ENCODE data around the gene C14orf180.
"Not testable (repeated sequence)": the region's sequence is repeated elsewhere in the genome, so short reads cannot be mapped to it uniquely, and the experiment has no call there.

C14orf180 gene

DNA sequence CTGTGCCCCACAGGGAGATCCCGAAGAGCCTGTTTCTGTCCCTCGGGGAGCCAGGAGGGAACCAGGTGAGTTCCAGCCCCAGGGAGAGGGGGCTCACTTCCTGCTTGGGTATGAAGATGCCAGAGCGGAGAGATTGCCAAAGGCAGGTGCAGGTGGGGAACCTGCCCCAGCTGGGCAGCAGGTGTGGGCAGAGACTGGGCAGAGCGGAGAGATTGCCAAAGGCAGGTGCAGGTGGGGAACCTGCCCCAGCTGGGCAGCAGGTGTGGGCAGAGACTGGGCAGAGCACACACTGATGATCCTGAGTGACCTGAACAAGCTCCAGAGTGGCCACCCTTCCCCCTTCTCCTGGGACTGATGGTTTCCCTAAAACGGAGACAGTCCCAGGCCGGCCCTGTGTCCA, 375 bp downstream of the C14orf180 start:
- not testable (repeated sequence) for DNase-seq

DNA sequence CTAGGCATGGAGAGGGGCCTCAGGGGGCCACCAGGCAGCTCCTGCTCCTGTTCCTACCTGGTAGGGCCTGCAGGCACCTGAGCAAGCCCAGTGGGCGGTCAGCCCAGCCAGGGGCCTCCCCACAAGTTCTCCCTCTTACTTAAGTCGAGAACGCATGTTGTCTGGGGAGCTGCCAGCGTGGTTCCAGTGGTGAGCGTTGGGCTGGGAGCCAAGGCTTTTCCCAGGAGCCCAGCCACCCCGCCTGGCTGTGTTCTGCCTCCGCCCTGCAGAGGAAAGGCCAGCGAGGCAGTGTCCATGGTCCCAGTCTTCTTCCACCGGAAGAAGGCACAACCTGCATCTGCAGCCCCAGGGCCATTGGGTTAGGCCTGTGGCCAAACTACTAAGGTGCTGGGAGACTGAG, 1.4 kb downstream of the C14orf180 start:
- no peak for DNase-seq

DNA sequence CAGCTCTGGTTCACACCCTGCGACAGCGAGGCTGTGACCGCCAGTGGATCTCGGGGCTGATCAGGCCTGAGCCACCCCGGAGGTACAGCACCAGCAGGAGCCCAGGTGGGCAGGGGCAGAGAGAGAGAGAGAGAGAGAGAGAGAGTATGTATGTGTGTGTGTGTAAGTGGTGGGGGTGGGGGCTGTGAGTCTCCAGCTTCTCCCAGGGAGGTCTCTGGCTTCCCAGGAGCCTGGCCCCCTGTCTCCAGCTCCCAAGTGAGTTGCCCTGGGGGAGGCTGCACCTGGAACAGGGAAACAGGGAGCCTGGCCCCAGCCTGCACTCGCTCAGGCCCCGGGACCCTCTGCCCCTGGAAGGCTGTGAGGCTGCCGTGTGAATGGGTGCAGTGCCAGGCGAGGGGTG, 2.0 kb downstream of the C14orf180 start:
- no peak for DNase-seq

DNA sequence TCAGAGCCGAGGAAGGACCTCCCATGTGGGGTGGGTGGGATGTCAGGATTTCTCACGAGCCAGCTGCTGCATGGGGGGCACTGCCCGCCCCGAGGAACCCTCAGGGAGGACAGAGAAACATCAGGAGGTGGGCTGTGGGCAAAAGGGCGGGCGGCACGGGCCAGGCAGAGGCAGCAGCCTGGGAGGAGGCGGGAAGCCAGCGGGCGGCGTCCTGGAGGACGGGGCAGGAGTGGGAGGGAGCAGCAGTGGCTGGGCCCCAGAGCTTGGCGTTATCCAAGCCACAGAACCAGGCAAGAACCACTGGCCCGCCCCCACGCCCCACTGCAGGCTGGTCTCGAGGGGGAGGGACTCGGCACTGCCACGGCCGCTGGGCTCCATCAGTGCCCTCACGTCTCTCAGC, 2.4 kb downstream of the C14orf180 start:
- no peak for DNase-seq

DNA sequence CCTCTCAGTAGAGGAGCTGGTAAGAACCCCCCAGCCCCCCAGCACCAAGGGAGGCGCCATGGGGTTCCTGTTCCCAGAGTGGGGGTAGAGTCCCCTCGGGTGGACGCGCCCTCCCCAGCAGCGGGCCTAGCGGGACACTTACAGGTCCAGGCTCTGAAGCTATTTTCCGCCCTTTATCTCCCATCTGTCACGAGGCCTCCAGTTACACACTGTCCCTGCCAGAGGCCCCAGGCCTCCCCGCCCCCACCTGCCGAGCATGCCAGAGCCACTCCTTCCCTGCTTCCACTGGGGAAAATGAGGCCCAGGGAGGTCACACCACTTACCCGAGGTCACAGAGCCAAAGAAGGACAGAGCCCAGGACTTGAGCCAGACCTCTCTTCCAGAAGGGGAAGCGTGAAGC, 3.1 kb downstream of the C14orf180 start:
- DNase-seq, result no peak

DNA sequence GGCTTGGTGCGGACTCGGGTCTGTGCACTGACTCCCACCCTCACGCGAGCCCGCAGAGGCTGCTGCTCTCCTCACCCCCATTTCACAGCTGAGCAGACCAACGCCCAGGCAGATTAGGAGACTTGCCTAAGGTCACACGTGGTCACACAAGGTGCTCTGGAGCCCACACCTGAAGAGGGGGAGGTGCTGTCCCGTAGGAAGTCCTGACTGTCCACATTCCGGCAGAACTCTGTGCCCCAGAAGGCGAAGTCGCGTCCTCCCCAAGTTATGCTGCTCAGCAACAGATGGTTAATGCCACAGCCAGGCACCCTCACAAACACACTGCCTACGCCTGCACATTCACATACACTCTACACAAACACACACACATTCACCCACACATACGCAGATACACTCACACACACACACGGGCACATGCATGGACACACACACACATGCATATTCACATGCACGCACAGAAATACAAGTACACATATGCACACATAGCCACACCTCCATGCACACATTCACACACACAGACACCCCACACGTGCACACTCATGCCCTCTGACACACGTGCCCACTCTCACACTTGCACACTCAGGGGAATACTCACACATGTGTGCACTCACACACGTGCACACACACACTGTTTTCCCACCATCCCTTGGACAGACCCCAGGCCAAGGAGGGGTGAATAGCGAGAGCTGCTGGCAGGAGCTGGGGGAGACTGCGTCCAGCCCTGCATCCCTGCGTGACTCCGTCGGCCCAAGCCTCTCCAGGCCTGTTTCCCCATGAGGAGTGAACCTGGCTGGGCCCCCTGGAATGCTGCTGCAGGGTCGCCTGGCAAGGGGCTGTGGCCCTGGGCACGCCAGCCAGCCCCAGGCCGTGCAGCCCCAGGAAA, 4.1 kb downstream of the C14orf180 start:
- DNase-seq, result no peak

DNA sequence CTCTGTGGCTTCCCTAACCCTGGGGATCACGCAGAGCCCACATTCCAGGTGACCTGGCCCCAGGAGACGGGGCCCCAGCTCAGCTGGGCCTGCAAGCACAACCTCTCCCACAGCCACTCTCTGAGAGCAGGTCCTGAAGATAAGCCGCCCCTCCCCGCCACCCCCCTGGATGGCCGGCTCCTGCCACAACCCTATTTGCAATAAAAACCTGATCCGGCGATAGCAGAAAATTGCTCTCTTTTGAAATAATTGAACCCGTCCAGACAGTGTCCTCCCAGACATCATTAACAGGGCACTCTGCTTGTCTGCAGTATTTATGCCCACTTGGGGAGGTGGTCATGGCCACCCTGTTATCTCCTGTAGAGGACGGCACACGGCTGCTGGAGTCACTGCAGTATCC, 5.0 kb downstream of the C14orf180 start:
- no peak for DNase-seq

DNA sequence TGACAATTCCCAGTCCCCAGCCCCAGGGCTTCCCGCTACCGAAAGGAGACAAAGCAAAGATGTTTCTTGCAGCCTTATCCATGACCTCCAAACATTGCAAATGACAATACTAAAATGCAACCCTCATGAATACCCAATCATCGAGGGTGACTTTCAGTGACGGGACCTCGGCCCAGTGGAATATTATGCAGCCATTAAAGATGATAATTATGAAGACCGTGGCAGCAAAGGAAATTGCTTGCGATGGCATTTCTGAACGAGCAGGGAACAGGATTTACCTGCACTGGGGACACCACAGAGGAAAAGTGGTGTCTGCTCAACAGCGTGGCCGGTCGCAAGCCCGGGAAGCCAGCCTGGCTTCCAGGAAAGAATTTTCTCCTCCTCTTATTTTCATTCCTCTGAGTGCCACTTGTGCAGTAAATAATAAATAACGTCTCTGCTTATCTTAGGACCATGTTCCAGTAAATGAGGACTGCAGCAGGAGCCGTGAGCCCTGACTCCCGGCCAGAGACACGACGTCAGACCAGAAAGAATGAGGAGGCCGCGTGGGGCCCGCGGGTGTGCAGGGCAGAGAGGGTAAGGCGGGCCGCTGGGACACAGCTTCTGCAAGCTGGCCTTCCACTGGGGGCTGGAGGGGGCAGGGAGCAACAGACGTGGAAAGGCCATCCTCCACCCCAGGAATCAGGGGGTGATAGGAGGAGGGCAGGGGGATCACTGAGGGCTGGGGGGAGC, 6.6 kb downstream of the C14orf180 start:
- no peak for DNase-seq

DNA sequence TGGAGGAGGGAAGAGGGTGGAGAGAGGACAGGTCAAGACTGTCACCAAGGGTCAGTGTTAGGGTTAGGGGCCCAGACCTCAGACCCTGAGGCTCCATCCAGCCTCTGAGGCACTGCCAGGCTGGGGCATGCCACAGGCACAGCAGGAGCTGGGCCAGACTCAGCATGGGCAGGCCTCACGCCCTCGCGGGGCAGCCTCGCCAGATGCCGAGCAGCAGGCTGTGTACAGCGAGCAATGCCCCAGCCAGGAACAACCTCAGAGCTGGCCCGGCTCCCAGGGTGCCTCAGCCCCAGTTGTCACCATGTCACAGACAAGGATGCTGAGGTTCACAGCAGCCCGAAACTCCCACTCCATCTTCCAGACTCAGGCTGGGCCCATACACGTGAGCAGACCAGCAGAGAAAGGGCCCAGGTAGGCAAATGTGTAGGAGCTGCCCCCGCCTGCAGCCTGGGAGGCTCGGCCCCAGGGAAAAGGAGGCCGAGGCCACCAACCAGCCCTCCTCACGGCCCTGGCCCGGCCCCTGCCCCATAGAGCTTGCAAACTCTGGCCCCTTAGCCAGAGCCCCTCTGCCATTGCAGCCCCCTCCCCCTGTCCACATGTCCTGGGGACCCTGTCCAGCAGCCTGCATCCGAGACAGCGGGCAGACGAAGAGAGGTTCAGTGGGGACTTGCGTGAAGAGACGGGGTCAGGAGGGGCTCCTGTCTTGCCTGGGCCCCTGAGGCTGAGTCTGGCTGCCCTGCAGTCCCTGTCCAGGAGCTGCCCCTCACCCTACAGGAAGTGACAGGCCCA, 7.5 kb downstream of the C14orf180 start:
- no peak for DNase-seq

DNA sequence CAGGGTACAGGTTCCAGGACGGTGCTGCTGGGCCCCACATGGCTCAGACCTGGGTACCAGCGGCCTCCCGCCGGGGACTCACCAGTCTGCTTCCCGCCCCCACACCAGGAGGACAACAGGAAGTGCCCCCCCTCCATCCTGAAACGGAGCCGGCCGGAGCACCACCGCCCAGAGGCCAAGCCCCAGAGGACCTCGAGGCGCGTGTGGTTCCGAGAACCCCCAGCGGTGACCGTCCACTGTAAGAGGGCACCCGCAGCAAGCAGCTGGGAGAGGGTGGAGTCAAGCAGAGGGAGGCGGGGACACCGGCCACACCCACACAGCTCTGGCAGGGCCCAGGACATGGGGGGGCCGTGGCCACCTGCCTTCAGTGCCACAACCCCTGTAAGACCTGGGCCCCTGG, 8.1 kb downstream of the C14orf180 start:
- DNase-seq, result no peak

DNA sequence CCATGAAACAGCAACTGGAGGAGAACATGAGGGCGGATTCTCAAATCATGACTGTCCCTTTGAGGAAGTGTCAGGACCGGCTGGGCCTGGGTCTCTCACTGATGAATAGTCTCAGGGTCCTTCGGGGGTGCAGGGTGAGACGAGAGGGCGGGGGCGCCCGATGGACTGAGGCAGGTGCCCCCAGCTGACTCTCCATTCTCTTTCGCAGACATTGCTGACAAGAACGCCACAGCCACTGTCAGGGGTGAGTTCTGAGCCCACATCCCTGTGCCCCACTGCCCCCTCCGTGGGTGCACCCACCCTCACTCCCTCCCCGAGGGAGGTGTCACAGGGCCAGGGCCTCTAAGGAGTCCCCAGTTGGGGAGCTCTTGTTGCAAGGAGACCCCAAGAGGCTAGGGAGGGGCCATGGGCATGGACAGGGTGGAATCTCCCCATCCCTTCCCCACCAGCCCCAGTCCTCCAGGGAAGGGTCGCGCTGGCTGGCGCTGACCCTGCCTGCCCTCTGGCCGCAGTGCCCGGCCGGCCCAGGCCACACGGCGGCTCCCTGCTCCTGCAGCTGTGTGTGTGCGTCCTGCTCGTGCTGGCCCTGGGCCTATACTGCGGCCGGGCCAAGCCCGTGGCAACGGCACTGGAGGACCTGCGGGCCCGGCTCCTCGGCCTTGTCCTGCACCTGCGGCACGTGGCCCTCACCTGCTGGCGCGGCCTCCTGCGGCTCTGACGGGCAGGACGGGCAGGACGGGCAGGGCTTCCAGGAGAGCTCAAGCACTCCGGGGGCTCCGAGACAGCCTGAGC, 8.7 kb downstream of the C14orf180 start:
- DNase-seq, result no peak

DNA sequence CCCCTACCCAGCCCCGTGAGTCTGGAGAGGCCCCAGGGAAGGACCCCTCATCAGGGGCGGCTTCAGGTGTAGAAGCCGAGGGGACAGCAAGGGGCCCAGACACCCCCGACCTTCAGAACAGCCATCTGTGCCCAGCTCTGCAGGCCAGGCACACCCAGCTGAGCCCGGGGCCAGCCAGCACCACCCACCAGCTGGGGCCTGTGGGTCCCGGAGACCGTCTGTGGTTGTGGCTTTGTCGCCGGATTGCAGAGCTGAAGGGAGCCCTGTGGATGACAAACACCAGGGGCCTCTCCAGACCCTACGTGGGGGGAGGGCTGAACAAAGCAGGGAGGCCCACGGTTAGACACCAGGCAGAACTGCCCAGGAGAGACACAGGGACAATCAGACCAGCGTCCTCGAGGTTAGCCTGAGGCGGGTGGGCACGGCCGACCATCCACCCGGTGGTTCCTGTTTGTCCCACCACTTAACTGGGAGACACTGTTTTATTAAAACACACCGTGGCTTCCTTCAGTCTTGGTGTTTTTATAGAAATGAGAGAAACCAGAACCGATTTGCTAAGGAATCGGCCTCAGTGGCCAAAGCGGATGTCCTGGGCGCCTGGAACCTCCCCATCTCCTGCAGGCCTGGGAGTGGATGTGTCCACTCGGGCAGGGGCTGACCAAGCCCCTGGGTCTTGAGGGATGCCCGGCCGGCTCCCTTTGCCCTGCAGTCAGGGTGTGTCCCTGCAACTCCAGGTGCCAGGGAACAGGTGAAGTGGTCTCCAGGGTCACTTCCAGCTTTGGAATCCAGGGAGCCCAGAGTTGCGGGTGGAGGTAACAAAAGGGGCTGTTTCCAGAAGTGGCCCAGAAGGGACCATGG, 10.0 kb downstream of the C14orf180 start:
- no peak for DNase-seq

DNA sequence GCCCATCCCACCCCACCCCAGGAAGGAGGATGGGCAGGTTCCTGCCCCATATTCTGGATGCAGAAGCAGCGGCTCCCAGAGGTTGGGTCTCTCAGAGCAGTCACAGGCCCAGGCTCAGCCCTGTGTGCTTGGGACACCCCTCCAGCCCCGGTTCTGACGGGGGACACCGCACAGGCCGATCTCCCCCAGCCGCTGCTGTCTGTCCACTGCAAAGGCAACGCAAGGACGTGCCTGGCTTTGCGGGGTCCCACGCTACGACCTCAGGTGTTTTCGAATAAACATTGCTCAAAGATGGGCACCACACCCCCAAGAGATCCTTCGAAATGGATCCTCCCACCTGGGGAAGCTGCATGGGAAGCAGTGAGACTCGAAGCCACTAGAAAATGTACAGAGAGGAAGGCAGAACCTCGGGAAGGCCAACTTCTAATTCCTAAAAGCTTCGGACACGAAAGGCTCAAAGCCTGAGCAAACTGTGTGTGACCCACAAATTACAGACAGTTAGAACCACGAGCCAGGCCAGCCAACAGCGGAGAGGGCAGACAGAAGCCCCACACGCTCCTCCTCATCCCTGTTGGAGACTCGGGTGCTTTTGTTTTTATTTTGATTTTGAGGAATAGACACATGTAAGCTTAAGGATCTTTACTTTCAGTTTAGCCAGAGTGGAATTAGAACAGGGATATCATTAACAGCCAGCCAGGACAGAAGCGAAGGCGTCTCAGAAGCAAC, 10.8 kb downstream of the C14orf180 start:
- DNase-seq, result no peak

DNA sequence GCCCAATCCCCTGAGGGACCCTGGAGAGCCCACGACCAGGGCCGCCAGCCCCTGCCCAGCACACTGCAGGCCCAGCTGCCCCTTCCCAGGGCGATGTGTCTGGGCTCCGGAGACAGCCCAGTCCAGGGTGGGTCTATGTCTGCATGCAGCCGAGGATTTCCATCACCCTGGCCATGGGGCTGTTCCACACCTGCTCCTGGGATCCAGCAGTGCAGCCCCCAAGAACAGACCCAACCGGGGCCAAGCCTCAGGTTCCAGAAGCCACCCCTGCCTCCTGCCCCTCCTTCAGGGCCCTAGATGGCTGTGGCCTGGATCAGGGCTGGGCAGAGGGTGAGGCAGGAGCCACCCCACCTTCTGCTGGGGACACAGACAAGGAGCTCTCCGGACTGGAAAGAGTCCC, 11.5 kb downstream of the C14orf180 start:
- DNase-seq, result no peak

DNA sequence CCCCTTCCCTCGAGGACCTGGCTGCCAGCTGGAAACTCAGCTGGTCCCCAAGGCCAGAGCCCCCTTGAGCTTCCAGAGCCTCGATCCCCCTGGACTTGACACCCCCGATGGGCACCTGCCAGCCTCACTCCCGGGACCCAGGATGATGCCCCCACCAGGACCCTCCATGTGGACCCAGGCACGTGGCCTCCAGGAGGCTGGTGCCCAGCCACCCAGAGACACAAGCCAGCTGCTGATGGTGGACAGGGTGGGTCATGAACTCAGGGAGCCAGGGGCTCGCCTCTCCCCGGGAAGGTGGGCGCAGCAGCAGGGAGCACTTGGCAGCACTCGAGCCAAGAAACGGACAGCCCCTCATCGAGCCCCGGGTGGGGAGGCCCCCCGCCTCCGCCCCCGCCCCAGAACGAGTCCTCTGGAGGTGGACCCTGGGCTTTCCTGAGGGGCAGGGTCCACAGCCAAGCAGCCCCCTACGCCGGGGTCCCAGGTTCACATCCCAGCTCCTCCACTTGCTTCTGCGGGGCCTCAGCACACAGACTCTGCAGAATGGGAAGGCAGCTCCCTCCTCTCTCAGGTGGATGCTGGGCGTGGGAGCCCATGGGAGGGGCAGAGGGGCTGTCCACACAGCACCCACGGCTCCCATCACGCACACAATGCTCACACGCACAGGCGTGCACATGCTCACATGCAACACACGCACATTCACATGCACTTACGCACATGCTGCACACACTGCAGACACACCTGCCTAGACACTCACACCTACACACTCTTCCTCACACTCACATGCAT, 12.1 kb downstream of the C14orf180 start:
- no peak for DNase-seq

DNA sequence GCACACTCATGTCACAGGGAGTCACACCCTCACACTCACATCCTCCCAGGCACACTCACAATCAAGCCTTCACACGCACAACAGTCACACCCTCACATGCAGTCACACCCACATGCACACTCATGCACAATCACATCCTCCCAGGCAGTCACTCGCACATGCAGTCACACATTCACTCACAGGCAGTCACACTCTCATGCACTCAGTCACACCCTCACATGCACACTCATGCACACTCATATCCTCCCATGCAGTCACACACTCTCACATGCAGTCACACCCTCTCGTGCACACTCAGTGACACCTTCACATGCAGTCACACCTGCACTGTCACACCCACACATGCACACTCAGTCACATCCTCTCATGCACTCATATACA, 12.7 kb downstream of the C14orf180 start:
- no peak for DNase-seq

DNA sequence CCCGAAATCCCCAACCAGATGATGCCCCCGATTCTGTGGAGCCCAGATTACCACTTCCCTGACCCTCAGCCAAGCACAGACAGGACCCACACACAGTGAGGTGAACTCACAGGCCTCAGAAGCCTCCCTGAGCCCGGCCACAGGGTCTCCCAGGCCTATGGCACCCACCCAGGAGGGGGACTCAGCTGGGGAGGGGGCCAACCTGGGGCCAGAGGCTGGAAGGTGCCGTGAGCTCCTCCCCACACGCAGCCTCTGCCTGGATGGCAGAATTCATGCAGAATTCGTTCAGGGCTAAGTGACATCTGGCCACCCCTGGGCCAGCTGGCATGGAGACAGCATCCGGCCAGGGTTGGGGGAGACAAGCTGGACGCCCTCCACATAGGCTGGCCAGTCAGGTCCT, 13.2 kb downstream of the C14orf180 start:
- DNase-seq, result no peak

DNA sequence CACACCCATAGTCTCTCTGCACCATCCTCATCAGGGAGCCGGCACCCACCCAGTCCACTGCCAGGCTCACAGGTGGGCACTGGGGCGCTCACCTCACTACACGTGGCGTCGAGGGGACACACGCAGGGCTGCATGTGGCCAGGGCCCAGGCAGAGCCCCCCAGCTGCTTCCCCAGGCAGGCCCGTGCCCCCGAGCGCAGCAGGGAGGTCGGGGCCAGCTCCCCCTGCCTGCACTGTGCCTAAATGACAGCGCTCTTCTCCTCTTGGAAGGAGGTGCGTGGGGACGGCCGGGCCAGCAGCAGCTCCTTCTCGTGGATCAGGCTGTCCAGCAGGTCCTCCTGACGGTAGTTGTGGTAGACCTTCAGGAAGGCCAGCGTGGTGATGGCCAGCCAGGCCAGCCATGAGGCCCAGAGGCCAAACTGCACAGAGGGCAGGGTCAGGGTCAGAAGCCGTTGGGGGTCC, 13.7 kb downstream of the C14orf180 start:
- no peak for DNase-seq

DNA sequence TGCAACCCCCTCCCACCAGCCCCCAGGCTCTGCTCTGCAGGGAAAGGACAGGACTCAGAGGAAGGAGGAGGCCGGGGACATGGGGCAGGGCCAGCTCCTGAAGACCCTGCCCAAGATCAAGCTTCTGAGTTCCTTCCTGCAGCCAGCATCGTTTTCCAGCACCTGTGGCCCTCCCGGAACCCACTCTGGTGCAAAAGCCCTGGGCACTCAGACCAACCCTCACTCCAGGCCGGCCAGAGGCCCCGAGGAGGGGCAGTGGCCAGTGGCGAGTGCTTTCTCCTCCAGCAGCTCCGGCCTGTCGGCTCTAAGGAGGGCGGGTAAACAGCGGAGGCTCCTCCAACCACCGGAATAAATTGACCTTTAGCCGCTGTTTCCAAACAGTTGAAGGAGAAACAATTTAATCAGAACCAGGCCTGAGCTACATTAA, 14.2 kb downstream of the C14orf180 start:
- DNase-seq, result no peak

Data from NCI-H1436 (cell line).